Spleen (tissue), 11 donors: Measurements from ENCODE around the gene PA2G4. TPM values are rescaled to one million over a fixed set of nuclear protein-coding genes. Genes with fewer than 3 reads are reported as not detected.
A peak's percentile ranks its signal among the peaks of the same experiment; 100 is the strongest.

Source experiments
- DNase-seq: peaks from one replicate; pipeline ENCODE4 v3.0.0-alpha.2; 2020
- H3K27ac ChIP-seq, 8 donors: fragments of 200-600 bp; sonication (generic) in 7 of 8; 1 replicate in 4 of 8; 2 replicates in 4 of 8; pipeline versions ENCODE4 v1.5.0 to v1.8.0; 2016 to 2021; ENCODE audit warnings: inconsistent platforms in 4 of 8, mild to moderate bottlenecking in 4 of 8, moderate library complexity in 1 of 8
- H3K27me3 ChIP-seq, 7 donors: fragments of 200-600 bp; sonication (generic) in 6 of 7; replicated peaks in 1 of 7; 1 replicate in 4 of 7; 2 replicates in 3 of 7; pipeline versions ENCODE4 v1.5.0 to v1.8.0; 2016 to 2021; ENCODE audit warnings: inconsistent platforms in 3 of 7, mild to moderate bottlenecking in 1 of 7
- H3K36me3 ChIP-seq, 6 donors: fragments of 200-600 bp; sonication (generic) in 5 of 6; 1 replicate in 4 of 6; 2 replicates in 2 of 6; pipeline versions ENCODE4 v1.5.0 to v1.8.0; 2016 to 2021; ENCODE audit warnings: inconsistent platforms in 2 of 6
- H3K4me1 ChIP-seq, 6 donors: fragments of 200-600 bp; sonication (generic) in 5 of 6; 1 replicate in 3 of 6; 2 replicates in 3 of 6; pipeline versions ENCODE4 v1.5.0 to v1.8.0; 2016 to 2021; ENCODE audit warnings: inconsistent platforms in 3 of 6
- H3K4me3 ChIP-seq, 8 donors: fragments of 200-600 bp; sonication (generic) in 7 of 8; 1 replicate in 4 of 8; 2 replicates in 4 of 8; pipeline versions ENCODE4 v1.5.0 to v1.8.0; 2016 to 2021; ENCODE audit warnings: inconsistent platforms in 4 of 8, mild to moderate bottlenecking in 4 of 8, moderate library complexity in 2 of 8
- H3K9me3 ChIP-seq, 8 donors: fragments of 200-600 bp; sonication (generic) in 7 of 8; 1 replicate in 4 of 8; 2 replicates in 4 of 8; pipeline versions ENCODE4 v1.5.0 to v1.8.0; 2016 to 2021; ENCODE audit warnings: inconsistent platforms in 4 of 8
- CTCF ChIP-seq, 11 experiments: fragments of 200-600 bp in 7 of 11; fragments of 450-650 bp in 4 of 11; sonication (generic) in 4 of 11; IDR thresholded peaks in 8 of 11; conservative IDR thresholded peaks in 3 of 11; 1 replicate in 7 of 11; 2 replicates in 4 of 11; pipeline versions ENCODE4 v1.4.0 to v1.8.0; 2016 to 2021; ENCODE audit warnings: antibody characterized with exemption in 11 of 11, inconsistent platforms in 4 of 11, mild to moderate bottlenecking in 1 of 11
- POLR2A ChIP-seq, 3 donors: fragments of 450-650 bp; IDR thresholded peaks; one replicate each; pipeline ENCODE4 v1.5.1; 2017; ENCODE audit warnings: antibody characterized with exemption in 3 of 3, mild to moderate bottlenecking in 1 of 3
- POLR2AphosphoS5 ChIP-seq, 3 donors: sonication (generic); formaldehyde crosslinking; IDR thresholded peaks; one replicate each; pipeline ENCODE4 v1.5.1; 2017; ENCODE audit warnings: antibody characterized with exemption in 3 of 3
- WGBS, 5 donors: extraction: QIAGEN DNeasy Blood & Tissue Kit in 3 of 5; methylation state at CpG; one replicate each; pipeline versions ENCODE4 v1.1.5 to v1.1.7; 2013 to 2018; 5-methylcytosine and 5-hydroxymethylcytosine counted together
- intact Hi-C: fragments of 100-400 bp; cut with DNase I; formaldehyde crosslinking; loops from one replicate; pipeline ENCODE4 v1.15.0; 2023; ENCODE audit warnings: low total_unique reads
- polyA plus RNA-seq, 3 donors: library from polyadenylated mRNA; stranded (reverse); fragments of 200-250 nt; gene quantifications; one replicate each; pipeline ENCODE4 v1.2.1, GENCODE V29; 2013
- total RNA-seq, 7 donors: library from RNA; depleted of rRNA in 3 of 7; stranded (reverse); fragments of >200 nt in 3 of 7; fragmentation: NEBNext Ultra II Directional in 4 of 7; extraction: Animal tissue kit (Norgen Biotek cat#: 25700) in 4 of 7; gene quantifications; one replicate each; pipeline versions ENCODE4 v1.1.0 to v1.2.1, GENCODE V29; 2016 to 2021
- donor health status: healthy with polysubstance abuse.
- donor health status: DM: no; HTN: no; CAD: no; lungs with moderate emphysema.
- donor health status: DM: no; HTN: no; CAD: no.
- donor health status: Bipolar disorder and iron deficiency.
- donor health status: healthy.
- donor health status: DM: no; HTN: no; CAD: no.
- donor health status: DM: yes; HTN: yes; CAD: no.

The PA2G4 gene
- total and polyA plus RNA-seq, 10 donors = 52.8 to 92.8 (median 73.4) TPM

- WGBS, 5 donors = 5 to 8% (median 6%) methylated on average over 43 to 45 of the region's 45 CpGs
- no peaks in the 10 kb centered on the region for H3K27me3 ChIP-seq
- peaks cover 0 to 31% (median 29%) of the 10 kb centered on the region in 6 donors for H3K36me3 ChIP-seq
- H3K4me1 ChIP-seq = peaks cover 22 to 75% (median 62%) of the 10 kb centered on the region in 6 donors
- TF ChIP-seq POLR2A (IDR thresholded peaks at IDR 0.05) (peak in 1 of 3 donors; percentile 58), CTCF (IDR thresholded peaks at IDR 0.05 in 8 of 11, conservative IDR thresholded peaks at IDR 0.05 in 3 of 11) (peak; percentile 57 to 81 (median 73)), POLR2AphosphoS5 (IDR thresholded peaks at IDR 0.05) (peak in 2 of 3 donors; percentile 58 to 68)
- peak; percentile 88 for DNase-seq
- intact Hi-C loops = no loop called here
- H3K9me3 ChIP-seq = no peaks in the 10 kb centered on the region
- peak overlapping the region; percentile 87 to 99 (median 95) for H3K27ac ChIP-seq
- peak overlapping the region; percentile 66 to 88 (median 71) for H3K4me3 ChIP-seq
Observed at GRCh38 chr12:56157201-56158028, 53.1 kb downstream of the PA2G4 start.

GRCh38 chr12:56158029-56158925, 53.9 kb downstream of the PA2G4 start, which contains the start of gene MYL6:
MYL6 (plus strand) TSS chr12:56158359; CDS start chr12:56158402, 43 bp downstream.
- intact Hi-C loops = no loop called here
- Histone ChIP-seq H3K4me1 (peaks cover 22 to 75% (median 58%) of the 10 kb centered on the region in 6 donors), H3K36me3 (peaks cover 0 to 40% (median 38%) of the 10 kb centered on the region in 6 donors)

GRCh38 chr12:56158926-56159461, 54.6 kb downstream of the PA2G4 start:
- 0 to 3% (median 1%) methylated on average over 6 of the region's 6 CpGs for WGBS, 5 donors
- Histone ChIP-seq H3K36me3 (peaks cover 0 to 47% (median 45%) of the 10 kb centered on the region in 6 donors), H3K4me1 (peaks cover 22 to 71% (median 53%) of the 10 kb centered on the region in 6 donors), H3K27me3 (no peaks in the 10 kb centered on the region), H3K9me3 (no peaks in the 10 kb centered on the region), H3K4me3 (peak overlapping the region; percentile 66 to 88 (median 71)), H3K27ac (peak overlapping the region; percentile 87 to 99 (median 95))
- intact Hi-C loops = no loop called here
- DNase-seq = peak; percentile 86
- TF ChIP-seq CTCF (IDR thresholded peaks at IDR 0.05 in 8 of 11, conservative IDR thresholded peaks at IDR 0.05 in 3 of 11) = no peak
- TF ChIP-seq POLR2AphosphoS5 (IDR thresholded peaks at IDR 0.05) = peak in 2 of 3 donors; percentile 67 to 79
- TF ChIP-seq POLR2A (IDR thresholded peaks at IDR 0.05) = peak in 1 of 3 donors; percentile 49

More at GRCh38 chr12:56158029-56158925, 53.9 kb downstream of the PA2G4 start, which contains the start of gene MYL6:
- TF ChIP-seq CTCF (IDR thresholded peaks at IDR 0.05 in 8 of 11, conservative IDR thresholded peaks at IDR 0.05 in 3 of 11) (peak in 1 of 11 experiments; percentile 7), POLR2AphosphoS5 (IDR thresholded peaks at IDR 0.05) (peak; percentile 90 to 100 (median 98)), POLR2A (IDR thresholded peaks at IDR 0.05) (peak; percentile 90 to 98 (median 97))
- H3K4me3 ChIP-seq = peak within 1 kb of the TSS; percentile 66 to 88 (median 71)
- H3K27ac ChIP-seq = peak within 1 kb of the TSS; percentile 87 to 99 (median 95)
- no peaks in the 10 kb centered on the region for H3K27me3 ChIP-seq
- 0 to 1% (median 1%) methylated on average over 25 to 30 of the region's 30 CpGs for WGBS, 5 donors
- peak; percentile 97 for DNase-seq
- H3K9me3 ChIP-seq = no peaks in the 10 kb centered on the region
